Effector memory CD4-positive, alpha-beta T cell (primary cell): ENCODE results near the gene RDH13.
"Not testable (repeated sequence)": the region's sequence is repeated elsewhere in the genome, so short reads cannot be mapped to it uniquely, and the experiment has no call there.

Experiments used
- DNase-seq, 3 donors: peaks; one replicate each; pipeline ENCODE4 v3.0.0-alpha.2; 2020
- H3K27ac ChIP-seq: 2 replicates; pipeline ENCODE4 v1.7.0; 2013; ENCODE audit warnings: mild to moderate bottlenecking, low read length, moderate library complexity; ENCODE audit not compliant: insufficient read depth, poor library complexity, severe bottlenecking
- H3K27me3 ChIP-seq: replicated peaks from 2 replicates; pipeline ENCODE4 v1.7.0; 2013; ENCODE audit warnings: mild to moderate bottlenecking, low read length; ENCODE audit not compliant: insufficient read depth, control insufficient read depth, poor library complexity, severe bottlenecking
- H3K36me3 ChIP-seq: 2 replicates; pipeline ENCODE4 v1.7.0; 2013; ENCODE audit warnings: mild to moderate bottlenecking, low read length, moderate library complexity; ENCODE audit not compliant: control insufficient read depth, insufficient read depth
- H3K4me1 ChIP-seq: 2 replicates; pipeline ENCODE4 v1.7.0; 2013; ENCODE audit warnings: low read length, mild to moderate bottlenecking; ENCODE audit not compliant: control insufficient read depth, insufficient read depth, poor library complexity, severe bottlenecking
- H3K4me3 ChIP-seq: 2 replicates; pipeline ENCODE4 v1.7.0; 2013; ENCODE audit warnings: low read length, low read depth, mild to moderate bottlenecking; ENCODE audit not compliant: insufficient read depth, poor library complexity, severe bottlenecking
- H3K9me3 ChIP-seq: 2 replicates; pipeline ENCODE4 v1.7.0; 2013; ENCODE audit warnings: mild to moderate bottlenecking, low read length, moderate library complexity; ENCODE audit not compliant: control insufficient read depth

RDH13 gene

GRCh38 chr19:55044286-55044685 is 18.7 kb downstream of the RDH13 start:
- DNase-seq = no peak
- H3K36me3 ChIP-seq = peaks cover 42% of the 10 kb centered on the region
- peaks cover 16% of the 10 kb centered on the region for H3K4me1 ChIP-seq
- no peak overlapping the region for H3K4me3 ChIP-seq
- no peak overlapping the region for H3K27ac ChIP-seq
- no peaks in the 10 kb centered on the region for H3K27me3 ChIP-seq
- H3K9me3 ChIP-seq = no peaks in the 10 kb centered on the region

- H3K27me3 ChIP-seq = no peaks in the 10 kb centered on the region
- no peak overlapping the region for H3K4me3 ChIP-seq
- H3K36me3 ChIP-seq = peaks cover 26% of the 10 kb centered on the region
- no peak for DNase-seq
- H3K9me3 ChIP-seq = no peaks in the 10 kb centered on the region
- H3K4me1 ChIP-seq = peaks cover 16% of the 10 kb centered on the region
- no peak overlapping the region for H3K27ac ChIP-seq
These were observed 20.3 kb downstream of the RDH13 start for GRCh38 chr19:55042688-55043087.

- H3K36me3 ChIP-seq = peaks cover 23% of the 10 kb centered on the region
- H3K27ac ChIP-seq = no peak overlapping the region
- DNase-seq = no peak
- H3K9me3 ChIP-seq = no peaks in the 10 kb centered on the region
- H3K4me3 ChIP-seq = peak overlapping the region; percentile 8
- H3K4me1 ChIP-seq = peaks cover 16% of the 10 kb centered on the region
- H3K27me3 ChIP-seq = no peaks in the 10 kb centered on the region
These were observed 20.6 kb downstream of the RDH13 start for GRCh38 chr19:55042344-55042678.

- DNase-seq = no peak
- peak overlapping the region; percentile 8 for H3K4me3 ChIP-seq
- H3K27ac ChIP-seq = no peak overlapping the region
- H3K27me3 ChIP-seq = no peaks in the 10 kb centered on the region
- peaks cover 16% of the 10 kb centered on the region for H3K4me1 ChIP-seq
- H3K9me3 ChIP-seq = no peaks in the 10 kb centered on the region
- H3K36me3 ChIP-seq = peaks cover 17% of the 10 kb centered on the region
These were observed 21.2 kb downstream of the RDH13 start for GRCh38 chr19:55041627-55042343.

- Histone ChIP-seq H3K27me3 (no peaks in the 10 kb centered on the region), H3K4me3 (peak overlapping the region; percentile 8), H3K36me3 (peaks cover 13% of the 10 kb centered on the region), H3K9me3 (no peaks in the 10 kb centered on the region), H3K4me1 (peaks cover 16% of the 10 kb centered on the region), H3K27ac (no peak overlapping the region)
- DNase-seq = no peak
These were observed 21.7 kb downstream of the RDH13 start for GRCh38 chr19:55041244-55041626.

GRCh38 chr19:55040654-55041053 is 22.3 kb downstream of the RDH13 start:
- peaks cover 13% of the 10 kb centered on the region for H3K36me3 ChIP-seq
- not testable (repeated sequence) for DNase-seq, H3K27me3 ChIP-seq, H3K4me3 ChIP-seq, H3K27ac ChIP-seq, H3K9me3 ChIP-seq
- H3K4me1 ChIP-seq = peaks cover 16% of the 10 kb centered on the region

GRCh38 chr19:55037603-55038002 is 25.3 kb downstream of the RDH13 start:
- peaks cover 14% of the 10 kb centered on the region for H3K4me1 ChIP-seq
- H3K27me3 ChIP-seq, H3K27ac ChIP-seq, H3K4me3 ChIP-seq, H3K9me3 ChIP-seq, H3K36me3 ChIP-seq, DNase-seq: not testable (repeated sequence)

GRCh38 chr19:55036058-55036457 is 26.9 kb downstream of the RDH13 start:
- no peak overlapping the region for H3K27ac ChIP-seq
- DNase-seq = no peak
- H3K27me3 ChIP-seq = no peaks in the 10 kb centered on the region
- H3K36me3 ChIP-seq = no peaks in the 10 kb centered on the region
- no peaks in the 10 kb centered on the region for H3K4me1 ChIP-seq
- H3K4me3 ChIP-seq = no peak overlapping the region
- no peaks in the 10 kb centered on the region for H3K9me3 ChIP-seq

GRCh38 chr19:55034751-55035150 is 28.2 kb downstream of the RDH13 start:
- no peaks in the 10 kb centered on the region for H3K9me3 ChIP-seq
- H3K27ac ChIP-seq = no peak overlapping the region
- H3K4me3 ChIP-seq = no peak overlapping the region
- H3K36me3 ChIP-seq = no peaks in the 10 kb centered on the region
- no peak for DNase-seq
- H3K4me1 ChIP-seq = no peaks in the 10 kb centered on the region
- no peaks in the 10 kb centered on the region for H3K27me3 ChIP-seq

- H3K4me1 ChIP-seq, H3K27me3 ChIP-seq, H3K4me3 ChIP-seq, H3K9me3 ChIP-seq, DNase-seq, H3K36me3 ChIP-seq, H3K27ac ChIP-seq: not testable (repeated sequence)
These were observed 29.8 kb downstream of the RDH13 start for GRCh38 chr19:55032976-55033643.
